ENCODE measurements around the gene UNC119B. TPM values are rescaled to one million over a fixed set of nuclear protein-coding genes. Genes with fewer than 3 reads are reported as not detected.

The UNC119B gene
- total RNA-seq, 2 experiments from 2014 or later: 17.2 to 27.4 TPM

DNA sequence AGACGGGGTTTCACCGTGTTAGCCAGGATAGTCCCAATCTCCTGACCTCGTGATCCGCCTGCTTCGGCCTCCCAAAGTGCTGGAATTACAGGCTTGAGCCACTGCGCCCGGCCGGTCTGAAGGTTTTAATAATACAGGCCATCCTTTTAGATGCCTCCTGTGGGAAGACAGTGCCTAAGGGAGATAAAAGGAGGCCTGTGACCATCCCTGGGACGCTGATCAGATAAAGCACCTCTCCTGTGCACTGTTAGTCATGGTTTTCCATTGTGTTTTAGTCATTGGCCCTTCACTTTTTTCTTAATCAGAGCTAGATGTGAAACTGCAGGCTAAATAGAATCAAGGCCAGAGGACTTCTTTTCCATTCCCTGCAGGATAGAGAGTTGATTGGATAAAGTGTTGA lies 7.8 kb downstream of the UNC119B start:
- BruUV-seq (replicated peaks): no TSS peak

DNA sequence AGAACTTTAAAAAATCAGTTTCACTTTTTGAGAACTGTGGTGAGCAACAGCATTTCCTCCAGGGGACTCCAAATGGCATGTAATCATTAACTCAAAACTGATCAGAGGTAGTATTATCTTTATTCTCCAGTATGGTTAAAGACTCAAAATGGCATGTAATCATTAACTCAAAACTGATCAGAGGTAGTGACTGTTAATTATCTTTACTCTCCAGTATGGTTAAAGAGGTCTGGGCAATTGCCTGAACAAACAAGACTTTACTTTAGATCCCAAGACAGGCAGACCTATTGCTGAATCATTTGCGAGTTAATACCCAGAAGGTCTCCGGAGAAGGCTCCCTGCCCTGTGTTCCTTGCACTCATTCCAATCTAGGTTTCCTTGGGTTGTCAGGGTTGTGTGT lies 8.8 kb downstream of the UNC119B start:
- no peak for DNase-seq (ENCODE audit: low spot score)
- Histone ChIP-seq H3K27ac (ENCODE audit: low read depth, low read length, poor library complexity, severe bottlenecking) (no peak overlapping the region), H3K4me2 (ENCODE audit: low read length) (no peak overlapping the region), H3K9me2 (ENCODE audit: insufficient read depth, low read length) (no peaks in the 10 kb centered on the region), H3K4me1 (ENCODE audit: insufficient read depth, low read length, poor library complexity, severe bottlenecking) (peaks cover 24% of the 10 kb centered on the region), H2AFZ (ENCODE audit: low read length) (no peak overlapping the region), H3K36me3 (ENCODE audit: insufficient read depth, low read length) (peaks cover 86% of the 10 kb centered on the region), H4K20me1 (ENCODE audit: insufficient read depth, low read length) (no peaks in the 10 kb centered on the region), H3K4me3 (ENCODE audit: low read depth, low read length, poor library complexity, severe bottlenecking) (no peak overlapping the region), H3K9me3 (ENCODE audit: low read length) (no peaks in the 10 kb centered on the region), H3K79me2 (ENCODE audit: insufficient read depth, low read depth, low read length) (no peaks in the 10 kb centered on the region)
- no peak for TF ChIP-seq EZH2phosphoT487 (IDR thresholded peaks at IDR 0.05; ENCODE audit: borderline replicate concordance, low read depth, low read length)
- TF ChIP-seq, protein P1, sequence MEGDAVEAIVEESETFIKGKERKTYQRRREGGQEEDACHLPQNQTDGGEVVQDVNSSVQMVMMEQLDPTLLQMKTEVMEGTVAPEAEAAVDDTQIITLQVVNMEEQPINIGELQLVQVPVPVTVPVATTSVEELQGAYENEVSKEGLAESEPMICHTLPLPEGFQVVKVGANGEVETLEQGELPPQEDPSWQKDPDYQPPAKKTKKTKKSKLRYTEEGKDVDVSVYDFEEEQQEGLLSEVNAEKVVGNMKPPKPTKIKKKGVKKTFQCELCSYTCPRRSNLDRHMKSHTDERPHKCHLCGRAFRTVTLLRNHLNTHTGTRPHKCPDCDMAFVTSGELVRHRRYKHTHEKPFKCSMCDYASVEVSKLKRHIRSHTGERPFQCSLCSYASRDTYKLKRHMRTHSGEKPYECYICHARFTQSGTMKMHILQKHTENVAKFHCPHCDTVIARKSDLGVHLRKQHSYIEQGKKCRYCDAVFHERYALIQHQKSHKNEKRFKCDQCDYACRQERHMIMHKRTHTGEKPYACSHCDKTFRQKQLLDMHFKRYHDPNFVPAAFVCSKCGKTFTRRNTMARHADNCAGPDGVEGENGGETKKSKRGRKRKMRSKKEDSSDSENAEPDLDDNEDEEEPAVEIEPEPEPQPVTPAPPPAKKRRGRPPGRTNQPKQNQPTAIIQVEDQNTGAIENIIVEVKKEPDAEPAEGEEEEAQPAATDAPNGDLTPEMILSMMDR (conservative IDR thresholded peaks at IDR 0.05; ENCODE audit: low read length): no peak
- BruUV-seq (replicated peaks): no TSS peak
- CTCF ChIA-PET (ENCODE audit: unreplicated experiment): no interaction called here
- intact Hi-C loops (cut with micrococcal nuclease; ENCODE audit: unreplicated experiment): no loop called here
- POLR2A ChIA-PET: no interaction called here

More for the DNA sequence above, 7.8 kb downstream of the UNC119B start:
- Histone ChIP-seq H3K36me3 (ENCODE audit: insufficient read depth, low read length) (peaks cover 85% of the 10 kb centered on the region), H3K9me3 (ENCODE audit: low read length) (no peaks in the 10 kb centered on the region), H3K9me2 (ENCODE audit: insufficient read depth, low read length) (no peaks in the 10 kb centered on the region), H3K4me1 (ENCODE audit: insufficient read depth, low read length, poor library complexity, severe bottlenecking) (peaks cover 34% of the 10 kb centered on the region), H3K79me2 (ENCODE audit: insufficient read depth, low read depth, low read length) (no peaks in the 10 kb centered on the region), H3K4me3 (ENCODE audit: low read depth, low read length, poor library complexity, severe bottlenecking) (no peak overlapping the region), H3K4me2 (ENCODE audit: low read length) (no peak overlapping the region), H2AFZ (ENCODE audit: low read length) (no peak overlapping the region), H4K20me1 (ENCODE audit: insufficient read depth, low read length) (no peaks in the 10 kb centered on the region), H3K27ac (ENCODE audit: low read depth, low read length, poor library complexity, severe bottlenecking) (no peak overlapping the region)
- TF ChIP-seq, protein P1 (conservative IDR thresholded peaks at IDR 0.05; ENCODE audit: low read length): no peak
- no peak for TF ChIP-seq EZH2phosphoT487 (IDR thresholded peaks at IDR 0.05; ENCODE audit: borderline replicate concordance, low read depth, low read length)
- intact Hi-C loops (cut with micrococcal nuclease; ENCODE audit: unreplicated experiment): no loop called here
- ChIA-PET POLR2A (no interaction called here), CTCF (ENCODE audit: unreplicated experiment) (no interaction called here)
- no peak for DNase-seq (ENCODE audit: low spot score)

- H3K36me3 ChIP-seq (ENCODE audit: insufficient read depth, low read length): peaks cover 85% of the 10 kb centered on the region
- H3K9me3 ChIP-seq (ENCODE audit: low read length): no peaks in the 10 kb centered on the region
- TF ChIP-seq, protein P1 (conservative IDR thresholded peaks at IDR 0.05; ENCODE audit: low read length): no peak
- intact Hi-C loops (cut with micrococcal nuclease; ENCODE audit: unreplicated experiment): loop anchor here (10.0 kb wide), 1 partner anchor 285 kb away; the partner anchor contains the start of gene COX6A1
- ChIA-PET POLR2A (no interaction called here), CTCF (ENCODE audit: unreplicated experiment) (no interaction called here)
- H3K79me2 ChIP-seq (ENCODE audit: insufficient read depth, low read depth, low read length): no peaks in the 10 kb centered on the region
- no peak overlapping the region for H2AFZ ChIP-seq (ENCODE audit: low read length)
- H3K4me3 ChIP-seq (ENCODE audit: low read depth, low read length, poor library complexity, severe bottlenecking): no peak overlapping the region
- H3K9me2 ChIP-seq (ENCODE audit: insufficient read depth, low read length): no peaks in the 10 kb centered on the region
- BruUV-seq (replicated peaks): no TSS peak
- no peak overlapping the region for H3K4me2 ChIP-seq (ENCODE audit: low read length)
- H4K20me1 ChIP-seq (ENCODE audit: insufficient read depth, low read length): no peaks in the 10 kb centered on the region
- no peak for DNase-seq (ENCODE audit: low spot score)
- H3K4me1 ChIP-seq (ENCODE audit: insufficient read depth, low read length, poor library complexity, severe bottlenecking): peaks cover 23% of the 10 kb centered on the region
- H3K27ac ChIP-seq (ENCODE audit: low read depth, low read length, poor library complexity, severe bottlenecking): no peak overlapping the region
These were observed 9.4 kb downstream of the UNC119B start for GRCh38 chr12:120719496-120720233.

Measured in OCI-LY7 (cell line).